HepG2 (cell line): Measurements from ENCODE around the gene TARP.

Source experiments
- ATAC-seq: fragments of 200-7000 bp; cut with Tn5 transposase; 3 replicates; pipeline ENCODE4 v1.9.1; 2020; ENCODE audit warnings: mild to moderate bottlenecking, moderate library complexity
- BruUV-seq: library from RNA; stranded (reverse); fragments of 400-500 nt; replicated peaks from 2 replicates; lab custom pipeline; 2021; lab: Mats Ljungman, UMichigan
- CTCF ChIA-PET: fragments of 300-600 bp; formaldehyde crosslinking; extraction: SDS; loops from one replicate; lab custom pipeline; 2021; ENCODE audit warnings: low total read pairs, inconsistent platforms, low intra/inter-chr PET ratio; lab: Yijun Ruan, JAX
- POLR2A ChIA-PET: fragments of 350-600 bp; sonication (Branson Sonifier 250); formaldehyde crosslinking; loops from one replicate; lab custom pipeline; 2020; ENCODE audit warnings: antibody characterized with exemption, inconsistent platforms; lab: Yijun Ruan, JAX
- DNase-seq: peaks from one replicate; pipeline ENCODE4 v3.0.0-alpha.2; 2015; ENCODE audit warnings: low spot score
- FAIRE-seq: peaks from 3 replicates; lab custom pipeline; 2011; peaks lifted over from hg19 to GRCh38; lab: Jason Lieb, UNC
- H2AFZ ChIP-seq: one replicate; pipeline ENCODE4 v1.6.1; 2011; ENCODE audit warnings: low read length, inconsistent platforms
- H3K27ac ChIP-seq: fragments of 300-600 bp; 3 replicates; pipeline ENCODE4 v1.8.0; 2011; ENCODE audit warnings: mixed run types, mild to moderate bottlenecking, mixed read lengths, low read length, inconsistent platforms; ENCODE audit not compliant: insufficient read depth; ENCODE audit errors: extremely low read length
- H3K27me3 ChIP-seq, 2 experiments: fragments of 200-600 bp in 1 of 2; 2 replicates in 1 of 2; 3 replicates in 1 of 2; pipeline versions ENCODE4 v1.6.0 to v1.8.0; 2011; ENCODE audit warnings: low read length in 2 of 2, mild to moderate bottlenecking in 2 of 2, moderate library complexity in 2 of 2, inconsistent platforms in 1 of 2; ENCODE audit not compliant: insufficient read depth in 2 of 2, control insufficient read depth in 1 of 2
- H3K36me3 ChIP-seq, 2 experiments: fragments of 200-600 bp in 1 of 2; replicated peaks in 1 of 2; 2 replicates in 1 of 2; 3 replicates in 1 of 2; pipeline versions ENCODE4 v1.5.1 to v1.8.0; 2011; ENCODE audit warnings: low read length in 2 of 2, inconsistent platforms in 1 of 2; ENCODE audit not compliant: insufficient read depth in 2 of 2, control insufficient read depth in 1 of 2
- H3K4me1 ChIP-seq: 2 replicates; pipeline ENCODE4 v1.5.1; 2012; ENCODE audit warnings: low read length, inconsistent platforms; ENCODE audit not compliant: insufficient read depth
- H3K4me2 ChIP-seq: 2 replicates; pipeline ENCODE4 v1.6.0; 2011; ENCODE audit warnings: low read depth, low read length, inconsistent platforms
- H3K4me3 ChIP-seq, 3 experiments: fragments of 200-600 bp in 1 of 3; sonication (generic), shearing (Covaris generic) in 1 of 3; replicated peaks in 1 of 3; 2 replicates each; pipeline ENCODE4 v1.5.1; 2011 to 2016; ENCODE audit warnings: low read length in 3 of 3, inconsistent platforms in 2 of 3, low read depth in 2 of 3, mild to moderate bottlenecking in 2 of 3, control low read depth in 1 of 3, mixed read lengths in 1 of 3; ENCODE audit not compliant: insufficient read depth in 1 of 3
- H3K79me2 ChIP-seq: one replicate; pipeline ENCODE4 v1.6.1; 2011; ENCODE audit warnings: low read length, inconsistent platforms; ENCODE audit not compliant: insufficient read depth
- H3K9ac ChIP-seq: 2 replicates; pipeline ENCODE4 v1.6.0; 2011; ENCODE audit warnings: mild to moderate bottlenecking, low read depth, low read length, inconsistent platforms; ENCODE audit not compliant: insufficient read depth
- H3K9me3 ChIP-seq: 2 replicates; pipeline ENCODE4 v1.5.1; 2012; ENCODE audit warnings: mild to moderate bottlenecking, low read length
- H4K20me1 ChIP-seq: 2 replicates; pipeline ENCODE4 v1.6.0; 2011; ENCODE audit warnings: inconsistent platforms, mild to moderate bottlenecking, low read length, moderate library complexity; ENCODE audit not compliant: insufficient read depth
- BORCS8-MEF2B ChIP-seq: sonication (generic); formaldehyde crosslinking; IDR thresholded peaks from 2 replicates; pipeline ENCODE4 v1.8.0; 2022; ENCODE audit warnings: mild to moderate bottlenecking, missing genetic modification reagents
- GABPA ChIP-seq, 2 experiments: IDR thresholded peaks; 2 replicates each; pipeline ENCODE4 v1.6.1; 2011 to 2016; ENCODE audit warnings: low read depth in 2 of 2, low read length in 1 of 2, missing biosample characterization in 1 of 2, missing genetic modification characterization in 1 of 2
- MIER2 ChIP-seq: IDR thresholded peaks from 2 replicates; pipeline ENCODE4 v1.6.1; 2016; ENCODE audit warnings: missing biosample characterization, missing genetic modification reagents
- RNF2 ChIP-seq: fragments of 450-650 bp; conservative IDR thresholded peaks from 2 replicates; pipeline ENCODE4 v1.6.1; 2016; ENCODE audit warnings: low read depth
- TBX3 ChIP-seq: fragments of 450-650 bp; IDR thresholded peaks from 2 replicates; pipeline ENCODE4 v1.6.1; 2017; ENCODE audit warnings: antibody characterized with exemption, mild to moderate bottlenecking, inconsistent platforms, borderline replicate concordance
- YEATS4 ChIP-seq: sonication (generic); formaldehyde crosslinking; IDR thresholded peaks from 2 replicates; pipeline ENCODE4 v1.4.0; 2020; ENCODE audit warnings: missing genetic modification reagents, borderline replicate concordance
- ZNF781 ChIP-seq: sonication (generic); formaldehyde crosslinking; IDR thresholded peaks from 2 replicates; pipeline ENCODE4 v1.5.1; 2020; ENCODE audit warnings: borderline replicate concordance, mild to moderate bottlenecking, missing genetic modification reagents; ENCODE audit errors: not compliant biosample characterization
- WGBS: methylation state at CpG from one replicate; pipeline ENCODE4 v1.1.6; 2017; ENCODE audit warnings: low lambda C conversion rate; 5-methylcytosine and 5-hydroxymethylcytosine counted together
- in situ Hi-C: cut with HindIII; loops from 2 replicates; pipeline ENCODE4 v1.10.0; 2017; ENCODE audit warnings: low pct_unique_long_range_greater_than_20kb; ENCODE audit not compliant: extremely low pct_ligation_motif_present
- intact Hi-C: fragments of 100-400 bp; cut with micrococcal nuclease; formaldehyde crosslinking; loops from one replicate; pipeline ENCODE4 v1.10.0; 2022; ENCODE audit not compliant: unreplicated experiment
- TF ChIP-seq, protein P1 (sequence below): IDR thresholded peaks from 2 replicates; pipeline ENCODE4 v1.6.1; 2018; ENCODE audit warnings: missing genetic modification reagents, mild to moderate bottlenecking, missing compliant biosample characterization
- TF ChIP-seq, protein P2 (sequence below): sonication (generic); formaldehyde crosslinking; IDR thresholded peaks from 2 replicates; pipeline ENCODE4 v1.4.0; 2020; ENCODE audit warnings: missing genetic modification reagents
- TF ChIP-seq, protein P3 (sequence below): sonication (generic); formaldehyde crosslinking; IDR thresholded peaks from 2 replicates; pipeline ENCODE4 v1.5.1; 2020; ENCODE audit warnings: mild to moderate bottlenecking, moderate library complexity, missing genetic modification reagents

The TARP gene

DNA sequence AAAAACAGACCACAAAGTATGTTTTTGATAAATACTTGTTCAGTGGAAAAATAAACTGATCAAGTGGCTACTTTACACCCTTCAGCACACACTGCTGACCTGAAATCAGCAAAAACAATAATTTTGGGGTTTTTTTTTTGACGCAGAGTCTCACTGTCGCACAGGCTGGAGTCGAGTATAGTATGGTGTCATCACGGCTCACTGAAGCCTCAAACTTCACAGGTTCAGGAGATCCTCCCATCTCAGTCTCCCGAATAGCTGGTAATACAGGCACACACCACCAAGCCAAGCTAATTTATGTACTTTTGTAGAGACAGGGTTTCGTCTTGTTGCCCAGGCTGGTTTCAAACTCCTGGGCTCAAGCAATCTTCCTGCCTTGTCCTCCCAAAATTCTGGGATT is 30.6 kb downstream of the TARP start:
- in situ Hi-C loops, result no loop called here
- no peak for ATAC-seq
- no peaks in the 10 kb centered on the region for H3K9me3 ChIP-seq
- no peak for TF ChIP-seq MIER2
- TF ChIP-seq, protein P1, sequence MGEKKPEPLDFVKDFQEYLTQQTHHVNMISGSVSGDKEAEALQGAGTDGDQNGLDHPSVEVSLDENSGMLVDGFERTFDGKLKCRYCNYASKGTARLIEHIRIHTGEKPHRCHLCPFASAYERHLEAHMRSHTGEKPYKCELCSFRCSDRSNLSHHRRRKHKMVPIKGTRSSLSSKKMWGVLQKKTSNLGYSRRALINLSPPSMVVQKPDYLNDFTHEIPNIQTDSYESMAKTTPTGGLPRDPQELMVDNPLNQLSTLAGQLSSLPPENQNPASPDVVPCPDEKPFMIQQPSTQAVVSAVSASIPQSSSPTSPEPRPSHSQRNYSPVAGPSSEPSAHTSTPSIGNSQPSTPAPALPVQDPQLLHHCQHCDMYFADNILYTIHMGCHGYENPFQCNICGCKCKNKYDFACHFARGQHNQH (CRISPR knock-in tag), result no peak
- TF ChIP-seq, all 625 proteins: peak for 0
- Histone ChIP-seq H3K4me2 (no peak overlapping the region), H4K20me1 (no peaks in the 10 kb centered on the region), H3K27ac (no peak overlapping the region), H3K79me2 (no peaks in the 10 kb centered on the region), H3K9ac (no peak overlapping the region), H3K36me3 (no peaks in the 10 kb centered on the region), H3K27me3 (peaks cover 0 to 3% of the 10 kb centered on the region in 2 experiments; a peak in 1 of 5 replicates), H3K4me3 (no peak overlapping the region), H3K4me1 (no peaks in the 10 kb centered on the region), H2AFZ (no peak overlapping the region)
- no peak for DNase-seq
- FAIRE-seq, result no peak
- no TSS peak for BruUV-seq
- POLR2A ChIA-PET, result no interaction called here
- intact Hi-C loops, result no loop called here
- WGBS, result 45% methylated on average over 6 of the region's 6 CpGs
- CTCF ChIA-PET, result no interaction called here

DNA sequence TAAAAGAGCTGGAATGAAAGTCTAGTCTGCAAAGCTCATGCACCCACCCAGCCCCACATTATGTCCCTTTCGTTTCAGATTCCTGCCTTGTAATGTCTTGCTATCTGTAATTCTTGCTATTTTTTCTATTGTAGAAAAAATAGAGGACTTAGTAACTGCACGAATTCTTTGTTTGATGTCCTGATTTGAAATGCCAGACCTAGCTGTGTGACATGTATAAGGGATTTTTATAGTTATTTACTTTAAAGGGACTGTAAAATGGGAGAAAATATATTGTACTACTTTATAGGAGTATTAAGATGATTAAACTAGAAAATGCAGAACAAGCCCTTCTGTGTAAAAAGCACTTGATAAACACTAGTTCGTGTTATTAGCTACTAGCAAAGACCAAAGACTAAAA is 32.4 kb downstream of the TARP start:
- Histone ChIP-seq H3K36me3 (no peaks in the 10 kb centered on the region), H3K27ac (no peak overlapping the region), H4K20me1 (no peaks in the 10 kb centered on the region), H3K4me3 (no peak overlapping the region), H3K9ac (no peak overlapping the region), H3K79me2 (no peaks in the 10 kb centered on the region), H3K27me3 (peaks cover 0 to 3% of the 10 kb centered on the region in 2 experiments; a peak in 2 of 5 replicates), H2AFZ (no peak overlapping the region), H3K4me2 (no peak overlapping the region), H3K9me3 (no peaks in the 10 kb centered on the region), H3K4me1 (no peaks in the 10 kb centered on the region)
- no TSS peak for BruUV-seq
- CTCF ChIA-PET, result no interaction called here
- intact Hi-C loops (no loop called here), in situ Hi-C loops (no loop called here)
- FAIRE-seq, result no peak
- ATAC-seq, result no peak
- 0% methylated on average over 3 of the region's 3 CpGs for WGBS
- POLR2A ChIA-PET, result no interaction called here
- DNase-seq, result no peak
- TF ChIP-seq GABPA (IDR thresholded peaks at IDR 0.05; ENCODE audit: low read depth, low read length) (no peak), GABPA (CRISPR knock-in tag; IDR thresholded peaks at IDR 0.05; ENCODE audit: low read depth) (no peak), YEATS4 (no peak), TBX3 (no peak), ZNF781 (CRISPR knock-in tag) (no peak), BORCS8-MEF2B (no peak), RNF2 (no peak)
- TF ChIP-seq, protein P2, sequence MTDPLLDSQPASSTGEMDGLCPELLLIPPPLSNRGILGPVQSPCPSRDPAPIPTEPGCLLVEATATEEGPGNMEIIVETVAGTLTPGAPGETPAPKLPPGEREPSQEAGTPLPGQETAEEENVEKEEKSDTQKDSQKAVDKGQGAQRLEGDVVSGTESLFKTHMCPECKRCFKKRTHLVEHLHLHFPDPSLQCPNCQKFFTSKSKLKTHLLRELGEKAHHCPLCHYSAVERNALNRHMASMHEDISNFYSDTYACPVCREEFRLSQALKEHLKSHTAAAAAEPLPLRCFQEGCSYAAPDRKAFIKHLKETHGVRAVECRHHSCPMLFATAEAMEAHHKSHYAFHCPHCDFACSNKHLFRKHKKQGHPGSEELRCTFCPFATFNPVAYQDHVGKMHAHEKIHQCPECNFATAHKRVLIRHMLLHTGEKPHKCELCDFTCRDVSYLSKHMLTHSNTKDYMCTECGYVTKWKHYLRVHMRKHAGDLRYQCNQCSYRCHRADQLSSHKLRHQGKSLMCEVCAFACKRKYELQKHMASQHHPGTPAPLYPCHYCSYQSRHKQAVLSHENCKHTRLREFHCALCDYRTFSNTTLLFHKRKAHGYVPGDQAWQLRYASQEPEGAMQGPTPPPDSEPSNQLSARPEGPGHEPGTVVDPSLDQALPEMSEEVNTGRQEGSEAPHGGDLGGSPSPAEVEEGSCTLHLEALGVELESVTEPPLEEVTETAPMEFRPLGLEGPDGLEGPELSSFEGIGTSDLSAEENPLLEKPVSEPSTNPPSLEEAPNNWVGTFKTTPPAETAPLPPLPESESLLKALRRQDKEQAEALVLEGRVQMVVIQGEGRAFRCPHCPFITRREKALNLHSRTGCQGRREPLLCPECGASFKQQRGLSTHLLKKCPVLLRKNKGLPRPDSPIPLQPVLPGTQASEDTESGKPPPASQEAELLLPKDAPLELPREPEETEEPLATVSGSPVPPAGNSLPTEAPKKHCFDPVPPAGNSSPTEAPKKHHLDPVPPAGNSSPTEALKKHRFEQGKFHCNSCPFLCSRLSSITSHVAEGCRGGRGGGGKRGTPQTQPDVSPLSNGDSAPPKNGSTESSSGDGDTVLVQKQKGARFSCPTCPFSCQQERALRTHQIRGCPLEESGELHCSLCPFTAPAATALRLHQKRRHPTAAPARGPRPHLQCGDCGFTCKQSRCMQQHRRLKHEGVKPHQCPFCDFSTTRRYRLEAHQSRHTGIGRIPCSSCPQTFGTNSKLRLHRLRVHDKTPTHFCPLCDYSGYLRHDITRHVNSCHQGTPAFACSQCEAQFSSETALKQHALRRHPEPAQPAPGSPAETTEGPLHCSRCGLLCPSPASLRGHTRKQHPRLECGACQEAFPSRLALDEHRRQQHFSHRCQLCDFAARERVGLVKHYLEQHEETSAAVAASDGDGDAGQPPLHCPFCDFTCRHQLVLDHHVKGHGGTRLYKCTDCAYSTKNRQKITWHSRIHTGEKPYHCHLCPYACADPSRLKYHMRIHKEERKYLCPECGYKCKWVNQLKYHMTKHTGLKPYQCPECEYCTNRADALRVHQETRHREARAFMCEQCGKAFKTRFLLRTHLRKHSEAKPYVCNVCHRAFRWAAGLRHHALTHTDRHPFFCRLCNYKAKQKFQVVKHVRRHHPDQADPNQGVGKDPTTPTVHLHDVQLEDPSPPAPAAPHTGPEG (CRISPR knock-in tag), result no peak
- TF ChIP-seq, protein P3, sequence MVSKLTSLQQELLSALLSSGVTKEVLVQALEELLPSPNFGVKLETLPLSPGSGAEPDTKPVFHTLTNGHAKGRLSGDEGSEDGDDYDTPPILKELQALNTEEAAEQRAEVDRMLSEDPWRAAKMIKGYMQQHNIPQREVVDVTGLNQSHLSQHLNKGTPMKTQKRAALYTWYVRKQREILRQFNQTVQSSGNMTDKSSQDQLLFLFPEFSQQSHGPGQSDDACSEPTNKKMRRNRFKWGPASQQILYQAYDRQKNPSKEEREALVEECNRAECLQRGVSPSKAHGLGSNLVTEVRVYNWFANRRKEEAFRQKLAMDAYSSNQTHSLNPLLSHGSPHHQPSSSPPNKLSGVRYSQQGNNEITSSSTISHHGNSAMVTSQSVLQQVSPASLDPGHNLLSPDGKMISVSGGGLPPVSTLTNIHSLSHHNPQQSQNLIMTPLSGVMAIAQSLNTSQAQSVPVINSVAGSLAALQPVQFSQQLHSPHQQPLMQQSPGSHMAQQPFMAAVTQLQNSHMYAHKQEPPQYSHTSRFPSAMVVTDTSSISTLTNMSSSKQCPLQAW, result no peak
